Left kidney (tissue), 2 donors: ENCODE results near the gene ENOX1. TPM values are rescaled to one million over a fixed set of nuclear protein-coding genes. Genes with fewer than 3 reads are reported as not detected.

Source experiments
- DNase-seq: peaks from one replicate; pipeline ENCODE4 v3.0.0-alpha.2; 2013
- polyA plus RNA-seq: library from polyadenylated mRNA; unstranded; fragments of 120-200 nt; gene quantifications from one replicate; pipeline ENCODE4 v1.2.1, GENCODE V29; 2013; ENCODE audit not compliant: insufficient read length

Gene ENOX1
- polyA plus RNA-seq, 1 donor, result 8.8 TPM

DNA sequence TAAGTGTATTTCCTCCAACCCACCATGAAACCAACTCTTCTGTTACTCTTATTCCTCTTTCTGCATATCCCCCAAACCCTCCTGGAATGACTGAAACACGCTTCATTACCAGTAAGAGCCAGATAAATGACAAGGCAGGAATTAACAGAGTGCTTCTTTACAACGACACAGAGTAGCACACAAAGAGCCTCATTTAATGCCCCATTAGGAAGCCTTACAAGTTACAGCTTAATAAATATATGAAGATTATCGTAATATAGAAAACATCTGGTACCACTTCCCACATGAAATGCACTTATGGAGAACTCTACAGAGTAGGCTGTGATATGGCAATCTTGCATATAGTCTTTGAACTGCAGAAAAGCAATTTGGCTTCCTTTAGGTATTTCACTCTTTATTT lies 116.8 kb downstream of the ENOX1 start:
- no peak for DNase-seq

DNA sequence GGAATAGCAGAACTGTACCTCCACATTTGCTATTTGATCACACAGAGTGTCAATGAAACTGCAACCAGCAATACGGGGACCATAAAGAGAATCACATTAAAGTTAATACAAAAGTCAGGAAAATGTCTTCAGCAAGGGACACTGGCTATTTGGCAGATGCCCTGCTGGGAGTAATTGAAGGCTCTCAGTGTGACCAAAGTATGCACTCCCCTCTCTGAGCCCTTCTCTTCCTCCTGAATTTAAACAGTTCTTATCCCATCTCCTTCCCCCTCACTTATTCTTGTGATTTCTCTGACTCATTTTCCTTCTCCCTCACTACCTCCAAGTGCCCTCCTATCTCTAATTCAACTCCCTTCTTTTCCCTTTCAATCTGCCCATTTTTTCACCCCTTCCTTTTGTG lies 117.7 kb downstream of the ENOX1 start:
- no peak for DNase-seq

DNA sequence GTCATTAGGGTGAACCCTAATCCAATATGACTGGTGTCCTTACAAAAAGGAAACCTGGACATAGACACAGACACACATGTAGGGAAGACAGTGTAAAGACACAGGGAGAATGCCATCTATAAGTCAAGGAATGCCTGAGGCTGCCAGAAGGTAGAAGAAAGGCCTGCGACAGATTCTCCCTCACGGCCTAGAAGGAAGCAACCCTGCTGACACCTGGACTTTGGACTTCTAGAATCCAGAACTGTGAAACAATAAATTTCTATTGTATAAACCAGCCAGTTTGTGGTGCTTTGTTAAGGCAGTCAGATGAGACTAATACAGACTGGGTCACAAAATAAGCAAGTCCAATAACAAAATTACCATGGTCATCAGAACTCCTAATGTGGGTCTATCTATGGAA lies 120.4 kb downstream of the ENOX1 start:
- no peak for DNase-seq

GRCh38 chr13:43665388-43665787 lies 121.4 kb downstream of the ENOX1 start:
- no peak for DNase-seq

DNA sequence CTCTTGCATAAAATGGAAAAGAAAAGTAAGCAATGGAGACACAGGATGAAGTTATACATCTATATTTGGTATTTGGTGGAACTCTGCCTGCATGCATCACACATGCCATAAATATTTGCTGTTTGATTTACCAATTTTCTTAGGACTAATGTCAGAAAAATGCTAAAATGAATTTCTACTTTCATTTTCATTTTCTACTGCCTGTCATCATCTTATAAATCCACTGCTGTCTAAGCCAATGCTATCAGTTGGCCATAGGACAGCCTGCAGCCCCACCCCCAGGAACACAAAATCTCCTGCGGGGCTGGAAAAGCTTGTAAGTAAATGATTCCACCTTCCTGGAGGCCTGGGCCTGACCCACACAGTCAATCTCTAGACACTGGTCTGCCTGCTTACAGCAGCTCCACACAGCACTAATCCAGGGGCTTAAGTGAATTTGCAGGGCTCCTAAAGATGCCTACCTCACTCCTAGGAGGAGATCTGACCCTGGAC lies 122.0 kb downstream of the ENOX1 start:
- peak; percentile 11 for DNase-seq

- no peak for DNase-seq
Measured at GRCh38 chr13:43663474-43664090, 123.2 kb downstream of the ENOX1 start.

DNA sequence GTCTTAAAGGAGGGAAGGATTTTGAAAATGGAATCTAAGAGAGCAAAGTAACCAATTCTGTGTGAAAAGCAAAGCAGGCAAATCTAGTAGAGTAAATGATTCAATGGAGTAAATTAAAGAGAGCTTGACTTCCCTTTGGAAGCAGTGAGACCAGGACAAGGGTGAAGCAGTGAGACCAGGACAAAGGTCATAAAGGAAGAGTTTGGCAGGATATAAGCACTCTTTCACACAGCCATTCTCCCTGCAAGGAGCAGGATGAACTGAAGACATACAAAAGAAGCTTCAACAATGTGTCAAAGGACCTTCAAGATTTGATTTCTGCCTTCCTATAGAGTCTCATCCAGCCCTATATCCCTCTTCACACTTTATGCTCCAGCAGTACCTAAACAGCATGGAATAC lies 123.8 kb downstream of the ENOX1 start:
- DNase-seq, result no peak

DNA sequence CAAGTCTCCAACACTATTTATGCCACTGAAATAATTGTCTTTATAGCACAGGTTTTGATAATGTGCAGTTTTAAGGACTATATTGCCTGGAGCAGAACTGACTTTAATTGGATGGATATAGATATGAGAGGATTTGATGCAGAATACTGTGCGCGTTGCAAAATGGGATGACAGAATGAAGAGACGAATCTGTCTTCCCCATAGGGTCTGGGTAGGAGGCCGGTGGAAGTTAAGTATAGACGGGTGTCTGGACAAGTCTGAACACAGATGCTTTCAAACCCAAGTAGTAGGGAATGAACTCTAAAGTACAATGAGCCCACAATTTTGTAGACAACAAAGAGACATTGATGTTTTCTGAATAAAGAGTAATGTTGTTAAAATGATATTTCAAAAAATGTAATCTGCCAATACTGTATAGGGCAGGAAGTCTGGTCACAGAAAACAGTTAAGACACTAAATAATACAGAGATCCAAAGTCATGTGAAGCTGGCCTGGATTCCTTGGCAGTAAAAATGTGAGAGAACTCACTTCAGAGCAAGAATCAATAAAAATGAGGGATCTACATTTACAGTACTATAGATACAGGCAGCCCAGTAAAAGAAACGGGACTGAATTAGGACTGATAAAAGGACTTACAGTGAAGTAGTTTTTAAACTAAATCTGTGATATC lies 125.5 kb downstream of the ENOX1 start:
- DNase-seq, result no peak

DNA sequence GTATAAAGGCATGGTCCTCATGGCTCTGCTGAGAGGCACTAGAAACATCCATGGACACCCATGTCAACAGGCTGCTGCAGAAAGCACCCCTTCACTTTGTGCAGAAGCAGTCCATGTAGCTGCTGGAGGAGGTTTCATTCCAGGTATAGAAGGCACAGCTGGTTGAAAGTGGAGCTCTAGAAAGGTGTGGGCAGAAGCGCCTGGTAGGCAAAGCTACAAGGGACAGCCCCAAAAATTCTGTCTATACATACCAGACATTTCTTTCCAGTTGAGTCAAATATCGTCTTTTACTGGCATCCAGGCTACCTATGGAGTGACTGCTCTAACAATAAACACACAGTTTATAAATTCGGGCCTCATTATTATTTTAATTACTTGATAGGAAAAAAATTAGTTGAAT lies 129.3 kb downstream of the ENOX1 start:
- no peak for DNase-seq

DNA sequence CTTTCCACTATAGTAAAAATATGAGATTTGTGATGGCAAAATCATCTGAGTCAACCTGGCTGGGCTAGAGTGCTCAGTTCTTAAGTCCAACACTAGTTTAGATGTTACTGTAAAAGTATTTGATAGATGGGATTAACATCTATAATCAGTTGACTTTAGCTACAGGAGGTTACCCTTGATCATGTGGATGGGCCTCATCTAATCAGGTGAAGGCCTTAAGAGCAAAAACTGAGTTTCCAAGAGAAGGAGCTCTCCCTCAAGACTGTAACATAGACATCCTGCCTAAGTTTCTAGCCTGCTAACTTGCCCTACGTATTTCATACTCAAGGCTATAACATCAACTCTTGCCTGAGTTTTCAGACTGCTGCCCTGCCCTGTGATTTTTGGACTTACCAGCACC lies 132.8 kb downstream of the ENOX1 start:
- DNase-seq, result no peak

DNA sequence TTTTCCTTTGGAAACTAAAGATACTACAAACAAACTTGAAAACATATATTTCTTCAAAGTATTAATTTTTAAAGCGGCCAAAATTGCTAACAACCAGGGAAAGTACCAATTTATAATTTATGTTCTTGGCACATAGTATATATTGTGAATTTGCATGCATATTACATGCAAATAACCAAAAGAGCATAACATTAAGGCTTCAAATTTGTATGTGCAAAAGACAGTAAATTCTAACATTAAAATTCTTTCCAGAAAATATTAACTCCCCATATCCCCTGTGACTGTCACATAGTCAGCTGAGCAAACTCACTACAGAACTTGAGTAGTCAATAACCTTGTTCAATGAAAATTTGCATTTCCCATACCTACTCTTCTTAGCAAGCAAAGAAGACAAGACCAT lies 133.4 kb downstream of the ENOX1 start:
- no peak for DNase-seq

DNA sequence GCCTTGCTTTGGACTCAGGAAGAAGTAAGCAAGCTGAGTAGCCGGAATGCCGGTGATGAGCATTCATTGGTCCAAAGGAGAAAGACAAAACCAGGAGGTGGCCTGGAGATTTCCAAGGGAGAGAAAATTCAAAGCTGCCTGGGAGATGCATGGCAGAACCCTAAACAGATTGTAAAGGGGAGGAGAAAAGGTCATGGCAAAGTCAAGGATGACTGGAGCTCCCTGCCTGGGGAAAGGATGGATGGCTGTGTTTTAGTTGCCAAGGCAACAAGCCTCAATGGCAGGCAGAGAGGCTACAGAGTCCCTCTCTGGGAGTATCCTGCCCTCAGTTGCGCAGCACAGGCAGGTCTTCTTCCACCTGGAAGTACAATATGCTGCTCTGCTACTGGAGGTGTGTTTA lies 134.0 kb downstream of the ENOX1 start:
- DNase-seq, result peak; percentile 33

GRCh38 chr13:43650882-43651281 lies 135.9 kb downstream of the ENOX1 start:
- DNase-seq, result no peak

GRCh38 chr13:43648733-43649132 lies 138.0 kb downstream of the ENOX1 start:
- DNase-seq, result no peak

DNA sequence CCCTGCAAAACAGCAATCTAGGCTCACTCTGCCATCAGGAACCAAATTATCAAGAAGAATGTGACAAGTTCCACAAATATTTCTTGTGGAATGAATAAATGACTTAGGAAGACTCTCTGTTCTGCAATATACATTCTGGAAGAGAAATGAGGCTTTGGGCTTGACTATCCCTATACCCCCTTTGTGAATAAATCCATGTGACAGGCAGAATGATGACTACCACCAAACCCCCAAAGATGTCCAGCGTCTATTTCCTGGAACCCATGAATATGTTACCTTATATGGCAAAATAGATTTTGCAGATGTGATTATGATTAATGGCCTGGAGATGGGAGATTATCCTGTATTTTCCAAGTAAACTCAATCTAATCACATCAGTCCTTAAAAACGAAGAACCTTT lies 139.3 kb downstream of the ENOX1 start:
- no peak for DNase-seq

GRCh38 chr13:43640476-43640875 lies 146.3 kb downstream of the ENOX1 start:
- DNase-seq, result no peak

GRCh38 chr13:43631106-43631505 lies 155.7 kb downstream of the ENOX1 start:
- no peak for DNase-seq

DNA sequence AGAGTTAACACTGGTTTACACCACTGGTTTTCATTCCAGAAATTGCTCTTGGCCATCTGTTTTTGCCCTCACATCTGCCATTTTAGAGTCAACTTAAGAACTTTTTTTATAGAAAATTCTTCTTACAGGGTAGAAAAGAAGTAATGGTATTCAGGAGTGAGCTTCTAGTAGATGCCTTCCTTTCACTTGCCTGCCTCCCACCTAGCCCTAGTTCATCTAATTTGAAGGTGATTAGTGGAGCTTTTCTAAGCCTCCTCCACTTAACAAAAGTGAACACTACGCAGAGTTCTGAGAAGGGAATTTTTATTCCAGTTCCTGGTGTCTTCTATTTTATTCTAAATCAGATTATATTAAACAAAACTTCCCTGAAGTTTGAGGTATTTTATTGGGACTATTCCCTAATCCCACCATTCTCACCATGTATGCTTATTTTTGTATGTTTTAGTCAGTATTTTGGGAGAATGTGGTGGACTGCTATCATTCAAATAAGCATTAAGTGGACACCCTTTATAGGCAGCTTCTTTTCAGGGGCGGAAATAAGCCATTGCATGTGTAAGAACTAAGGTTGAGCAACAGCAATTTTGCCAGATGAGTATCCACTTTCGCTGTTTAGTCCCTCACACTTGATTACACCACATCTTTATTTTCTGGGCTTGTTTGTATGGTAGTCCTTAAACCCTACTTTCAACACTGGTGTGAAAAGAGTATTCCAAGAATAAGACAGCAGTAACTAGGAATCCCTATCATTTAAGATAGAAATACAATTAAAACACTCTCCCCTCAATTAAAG lies 156.9 kb downstream of the ENOX1 start:
- no peak for DNase-seq

DNA sequence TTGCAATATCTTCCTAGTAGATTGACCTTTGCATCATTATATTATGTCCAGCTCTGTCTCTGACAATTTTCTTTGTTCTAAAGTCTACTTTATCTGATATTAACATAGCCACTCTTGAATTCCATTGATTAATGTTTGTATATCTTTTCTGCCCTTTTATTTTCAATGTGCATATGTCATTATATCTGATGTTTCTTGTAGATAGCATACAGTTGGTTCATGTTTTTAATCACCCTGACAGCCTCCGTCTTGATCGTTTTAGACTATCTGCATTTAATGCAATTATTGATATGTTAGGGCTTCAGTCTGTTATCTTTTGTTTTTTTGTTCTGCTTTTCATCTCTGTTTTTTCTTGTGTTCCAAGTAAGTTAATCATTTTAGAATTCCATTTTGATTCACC lies 159.8 kb downstream of the ENOX1 start:
- no peak for DNase-seq

DNA sequence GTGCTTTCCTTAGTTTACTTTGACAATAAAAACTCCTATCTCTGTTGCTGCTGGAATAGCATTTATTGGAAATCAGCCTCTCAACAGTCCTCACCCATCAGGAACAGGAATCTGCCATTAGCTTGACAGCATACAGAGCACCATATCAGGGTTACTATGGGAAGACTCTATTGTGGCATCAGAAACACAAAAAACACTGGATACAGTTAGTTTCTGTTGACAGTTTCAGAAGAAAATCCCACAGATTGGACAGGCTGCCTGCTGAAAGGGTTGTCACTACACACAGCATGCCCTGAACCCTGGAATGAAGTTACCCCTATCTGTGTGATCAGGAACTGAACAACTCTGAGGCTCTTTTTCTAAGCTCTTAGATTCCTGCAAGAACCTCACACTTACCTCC lies 172.7 kb downstream of the ENOX1 start:
- no peak for DNase-seq

DNA sequence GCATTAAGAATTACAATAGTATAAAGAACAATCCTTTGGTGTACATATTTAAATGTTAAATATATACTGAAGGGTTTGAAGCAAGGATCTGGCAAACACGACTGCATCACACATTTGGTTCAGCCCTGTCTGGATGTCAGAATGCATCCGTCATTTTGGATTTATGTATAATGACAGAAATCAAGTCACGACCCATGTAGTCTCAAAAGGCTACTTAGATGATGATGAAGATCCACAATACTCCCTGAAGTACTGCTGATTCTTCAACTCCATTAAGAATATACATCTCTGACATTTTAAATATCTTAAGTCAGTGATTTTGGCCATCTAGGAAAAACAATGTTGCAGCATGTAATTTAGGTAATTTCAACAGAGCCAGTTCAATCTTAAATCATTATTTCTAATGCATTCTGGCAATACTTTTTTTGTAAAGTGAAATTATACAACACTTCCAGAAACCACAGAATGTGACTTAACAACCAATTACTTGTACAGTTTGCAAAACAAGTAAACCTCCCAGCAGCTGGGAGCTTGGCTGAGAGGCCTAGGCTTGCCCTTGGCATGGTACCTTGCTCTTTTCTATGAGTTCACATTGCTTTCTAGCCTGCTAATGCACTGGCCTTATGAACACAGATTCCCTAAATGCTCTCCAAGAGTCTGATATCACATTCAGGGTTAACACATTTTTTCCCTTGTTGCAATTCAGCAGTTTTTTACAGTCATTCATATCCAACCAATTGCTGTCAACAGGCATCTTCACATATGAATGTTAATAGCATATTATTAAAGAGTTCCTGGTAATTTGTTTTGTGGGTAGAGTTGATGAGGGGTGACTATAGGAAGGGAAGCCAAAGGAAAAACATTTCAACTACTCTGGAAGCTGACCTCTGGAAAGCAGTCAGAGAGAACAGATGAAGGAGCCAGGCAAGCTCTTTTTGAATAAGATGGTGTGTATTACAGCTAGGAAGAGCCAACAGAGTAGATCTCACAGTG lies 175.2 kb downstream of the ENOX1 start:
- no peak for DNase-seq
